GM19467 (cell line): ENCODE measurements around the gene LEMD1.

ENCODE experiments used
- ATAC-seq: cut with Tn5 transposase; IDR thresholded peaks from one replicate; pipeline ENCODE4 v1.9.1; 2021; ENCODE audit warnings: mild to moderate bottlenecking, moderate library complexity; ENCODE audit not compliant: unreplicated experiment

Gene LEMD1

GRCh38 chr1:205338011-205338410 lies 83.8 kb downstream of the LEMD1 start:
- ATAC-seq, result no peak

- ATAC-seq, result no peak
These were observed 84.4 kb downstream of the LEMD1 start for GRCh38 chr1:205337481-205337880.

GRCh38 chr1:205335692-205336091 lies 86.2 kb downstream of the LEMD1 start:
- peak; percentile 73 for ATAC-seq

GRCh38 chr1:205332015-205332791 lies 89.7 kb downstream of the LEMD1 start:
- no peak for ATAC-seq
